ENCODE data around the gene RAD51B.
"Not testable (repeated sequence)": the region's sequence is repeated elsewhere in the genome, so short reads cannot be mapped to it uniquely, and the experiment has no call there.

RAD51B gene

GRCh38 chr14:68285421-68286179 is 466.0 kb downstream of the RAD51B start:
- no peak for DNase-seq

DNA sequence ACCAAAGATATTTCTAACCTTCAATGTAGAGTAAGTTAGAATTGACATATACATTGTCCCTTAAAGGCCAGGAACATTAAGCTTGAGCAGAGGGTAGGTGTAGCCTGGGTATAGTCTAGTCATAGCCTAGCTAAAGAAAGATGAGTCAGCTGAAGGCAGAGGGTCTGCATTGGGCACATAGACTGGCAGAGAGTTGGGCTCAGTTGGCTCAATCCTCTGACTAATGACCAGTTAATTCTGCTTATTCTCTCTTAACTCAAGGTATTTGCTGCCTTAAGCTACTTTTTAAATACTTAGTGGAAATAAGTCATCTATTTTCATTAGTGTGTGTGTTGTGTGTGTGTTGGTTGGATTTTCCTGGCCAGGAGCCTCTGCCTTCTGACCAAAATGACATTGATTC is 467.1 kb downstream of the RAD51B start:
- no peak for DNase-seq

DNA sequence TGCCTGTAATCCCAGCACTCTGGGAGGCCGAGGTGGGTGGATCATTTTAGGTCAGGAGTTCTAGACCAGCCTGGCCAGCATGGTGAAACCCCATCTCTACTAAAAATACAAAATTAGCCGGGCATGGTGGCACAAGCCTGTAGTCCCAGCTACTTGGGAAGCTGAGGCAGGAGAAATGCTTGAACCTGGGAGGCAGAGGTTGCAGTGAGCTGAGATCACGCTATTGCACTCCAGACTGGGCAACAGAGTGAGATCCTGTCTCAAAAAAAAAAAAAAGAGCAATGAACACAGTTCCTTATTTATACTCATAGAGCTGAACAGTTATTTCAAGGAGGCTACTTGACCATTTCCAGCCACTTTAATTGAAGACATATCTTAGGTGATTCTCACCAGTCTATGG is 469.9 kb downstream of the RAD51B start:
- DNase-seq = not testable (repeated sequence)

GRCh38 chr14:68291820-68292219 is 472.2 kb downstream of the RAD51B start:
- peak; percentile 11 for DNase-seq

DNA sequence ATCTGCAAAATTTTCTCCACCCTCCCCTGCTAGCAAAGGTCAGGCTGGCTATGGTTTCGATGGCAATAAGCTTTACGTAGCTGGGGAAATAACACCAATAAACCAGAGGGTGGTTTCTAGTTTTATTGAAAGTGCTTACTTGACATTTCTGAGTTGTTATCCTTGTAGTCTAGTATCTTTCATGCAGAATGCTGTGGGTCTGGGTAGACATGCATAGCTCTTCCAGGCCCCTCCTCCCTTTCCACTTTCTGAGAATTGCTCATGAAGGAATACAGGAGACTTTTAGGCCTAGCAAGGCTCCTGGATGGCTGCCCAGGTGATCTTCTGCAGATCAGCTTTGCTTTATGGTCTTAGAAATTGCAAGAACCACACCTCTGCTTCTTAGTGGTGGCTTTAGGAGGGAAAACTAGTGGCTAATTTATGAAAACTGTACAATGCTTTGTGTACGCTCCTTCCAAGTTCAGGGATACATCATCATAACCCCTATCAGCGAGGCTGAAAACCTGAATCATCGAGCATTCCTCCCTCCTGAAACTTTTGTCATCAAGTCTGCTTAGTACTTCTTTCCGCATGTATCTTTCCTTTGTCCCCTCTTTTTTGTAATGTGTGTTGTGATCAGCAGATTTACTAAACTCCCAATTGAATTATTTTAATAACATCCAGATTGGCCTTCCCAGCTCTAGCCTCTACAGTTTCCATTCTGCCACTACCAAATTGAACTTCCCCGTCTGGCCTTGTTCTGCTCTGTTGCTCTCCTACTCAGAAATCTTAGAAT is 473.0 kb downstream of the RAD51B start:
- DNase-seq = no peak

GRCh38 chr14:68293404-68293803 is 473.8 kb downstream of the RAD51B start:
- no peak for DNase-seq

DNA sequence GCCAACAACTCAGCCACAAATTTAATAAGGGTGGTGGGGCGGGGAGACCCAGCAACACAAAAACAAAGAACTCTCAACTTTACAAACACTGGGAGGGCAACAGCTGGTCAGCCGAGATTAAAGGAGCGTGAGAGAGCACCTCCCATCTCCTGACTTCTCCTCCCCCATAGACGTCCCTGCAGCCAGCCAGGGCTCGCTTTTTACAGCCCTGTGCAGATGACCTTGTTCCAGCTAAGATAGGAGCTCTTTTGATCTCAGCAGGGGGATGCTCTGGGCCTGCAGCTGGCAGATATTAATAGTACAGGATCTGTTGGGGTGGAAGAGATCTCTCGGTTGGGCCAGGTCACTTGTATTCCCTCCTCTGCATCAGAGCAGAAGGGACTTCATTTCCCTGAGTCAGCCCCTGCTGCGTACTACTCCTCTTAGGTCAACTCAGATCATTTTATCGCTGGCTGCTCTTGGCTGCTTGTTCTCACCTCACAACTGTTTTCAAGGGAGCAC is 475.8 kb downstream of the RAD51B start:
- DNase-seq = no peak

GRCh38 chr14:68297039-68297438 is 477.5 kb downstream of the RAD51B start:
- no peak for DNase-seq

GRCh38 chr14:68297876-68298468 is 478.4 kb downstream of the RAD51B start:
- DNase-seq = no peak

DNA sequence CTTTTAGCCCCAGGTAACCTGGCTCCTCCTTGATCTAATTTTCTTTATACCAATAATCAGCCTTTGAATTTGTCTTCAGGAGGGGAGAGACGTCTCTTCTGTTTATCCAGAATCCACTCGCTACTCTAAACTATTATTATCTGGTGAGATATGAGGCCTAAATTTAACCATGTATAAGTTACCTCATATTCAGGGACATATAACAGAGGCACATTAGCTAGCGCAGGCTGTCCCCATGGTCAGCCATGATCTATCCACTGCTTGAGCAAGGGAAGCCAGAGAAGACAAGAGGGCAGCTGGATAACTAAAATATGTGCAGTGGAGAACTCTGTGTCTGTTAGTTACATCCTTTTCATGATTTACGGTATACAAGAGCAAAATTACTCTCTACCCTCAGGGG is 481.0 kb downstream of the RAD51B start:
- no peak for DNase-seq

GRCh38 chr14:68301219-68301618 is 481.6 kb downstream of the RAD51B start:
- DNase-seq = no peak

DNA sequence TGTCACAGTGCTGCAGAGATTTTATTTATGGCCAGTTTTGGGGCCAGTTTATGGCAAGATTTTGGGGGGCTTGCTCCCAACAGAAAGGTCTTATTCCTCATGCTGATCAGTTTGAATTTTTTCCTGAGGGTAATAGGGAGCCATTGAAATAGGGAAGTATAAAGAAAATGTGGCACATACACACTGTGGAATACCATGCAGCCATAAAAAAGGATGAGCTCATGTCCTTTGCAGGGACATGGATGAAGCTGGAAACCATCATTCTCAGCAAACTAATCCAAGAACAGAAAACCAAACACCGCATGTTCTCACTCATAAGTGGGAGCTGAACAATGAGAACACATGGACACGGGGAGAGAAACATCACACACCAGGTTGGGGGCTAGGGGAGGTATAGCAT is 483.4 kb downstream of the RAD51B start:
- not testable (repeated sequence) for DNase-seq

- no peak for DNase-seq
These were observed 486.2 kb downstream of the RAD51B start for GRCh38 chr14:68305738-68306137.

GRCh38 chr14:68306265-68306933 is 486.8 kb downstream of the RAD51B start:
- no peak for DNase-seq

GRCh38 chr14:68306934-68307789 is 487.6 kb downstream of the RAD51B start:
- no peak for DNase-seq

GRCh38 chr14:68307790-68308168 is 488.2 kb downstream of the RAD51B start:
- DNase-seq = no peak

GRCh38 chr14:68308726-68309520 is 489.3 kb downstream of the RAD51B start:
- no peak for DNase-seq

DNA sequence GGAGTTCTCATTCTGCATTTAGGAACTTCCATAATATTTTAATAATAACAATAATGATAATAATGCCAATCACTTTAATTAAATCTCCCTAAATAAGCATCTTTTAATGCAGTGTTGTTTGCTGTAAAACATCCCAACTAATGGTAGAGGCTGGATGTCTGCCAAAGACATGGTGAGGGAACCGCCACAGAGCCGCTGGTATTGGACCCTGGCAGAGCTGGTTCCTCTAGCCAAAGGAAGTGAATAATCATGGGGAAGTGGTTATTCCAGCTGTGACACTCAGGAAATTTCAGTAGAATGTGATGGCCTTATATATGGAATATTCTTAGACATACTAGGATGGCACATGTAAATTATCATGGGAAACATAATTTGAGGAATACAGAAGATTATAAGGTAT is 490.0 kb downstream of the RAD51B start:
- no peak for DNase-seq

GRCh38 chr14:68312300-68312699 is 492.7 kb downstream of the RAD51B start:
- DNase-seq = no peak

DNA sequence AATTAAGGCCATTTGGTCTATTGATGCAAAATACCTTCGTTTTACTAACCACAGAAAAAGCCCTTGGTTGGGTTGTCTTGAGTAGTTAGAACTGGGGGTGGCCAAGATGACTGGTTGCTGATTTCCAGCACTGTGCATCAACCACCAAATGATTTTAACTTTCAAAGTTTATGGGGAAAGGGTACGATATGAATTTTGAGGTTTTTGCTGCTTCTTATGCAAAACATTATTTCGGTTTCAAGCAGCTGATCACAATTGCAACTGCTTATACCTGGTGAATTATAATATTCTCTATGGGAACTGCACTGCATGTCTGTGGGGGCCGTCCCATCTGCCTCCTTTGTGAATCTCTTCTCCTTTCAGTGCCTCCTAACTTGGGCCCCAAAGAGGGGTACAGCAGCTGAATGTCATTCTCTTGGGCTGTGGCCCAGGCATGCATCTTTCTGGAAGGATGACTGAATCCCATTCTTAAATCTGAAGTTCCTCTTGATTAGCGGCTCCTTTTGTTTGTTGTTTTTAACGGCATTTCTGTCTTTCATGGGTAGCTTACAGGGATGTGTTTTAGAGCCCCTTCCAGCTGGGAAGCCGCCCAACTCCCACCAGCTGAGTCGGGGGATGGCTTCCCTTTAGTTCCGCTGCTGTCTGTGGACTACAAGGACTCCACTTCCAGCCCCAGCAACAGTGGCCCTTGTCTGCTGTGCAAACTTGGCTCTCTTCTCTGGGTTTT is 493.5 kb downstream of the RAD51B start:
- DNase-seq = no peak

DNA sequence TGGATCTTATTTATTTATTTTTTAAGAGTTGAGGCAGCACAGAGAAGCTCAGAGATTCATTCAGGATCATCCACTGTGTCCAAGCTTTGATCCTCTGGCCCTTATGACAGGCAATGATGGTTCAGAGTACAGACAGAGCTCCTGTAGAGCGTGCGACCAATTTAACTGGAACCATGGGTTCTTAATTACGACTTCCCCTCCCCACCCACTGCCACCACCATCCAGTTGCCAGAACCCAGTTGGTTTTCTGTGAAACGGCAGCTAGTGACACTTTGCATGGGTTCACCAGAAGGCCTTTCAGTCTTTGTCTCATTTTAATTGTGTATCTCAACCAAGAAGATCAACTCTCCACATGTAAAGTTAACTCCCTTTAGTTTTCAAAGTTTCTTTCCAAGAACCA is 495.1 kb downstream of the RAD51B start:
- no peak for DNase-seq
